ENCODE measurements around the gene PAM. TPM values are rescaled to one million over a fixed set of nuclear protein-coding genes. Genes with fewer than 3 reads are reported as not detected.

The PAM gene
- total RNA-seq, 1 donor from 2014 or later = 200 TPM

- TF ChIP-seq CTCF (conservative IDR thresholded peaks at IDR 0.05; ENCODE audit: low read depth, low read length) = no peak
- DNase-seq (ENCODE audit: low read depth) = no peak
Observed at GRCh38 chr5:102930244-102930643, 175.1 kb downstream of the PAM start.

DNA sequence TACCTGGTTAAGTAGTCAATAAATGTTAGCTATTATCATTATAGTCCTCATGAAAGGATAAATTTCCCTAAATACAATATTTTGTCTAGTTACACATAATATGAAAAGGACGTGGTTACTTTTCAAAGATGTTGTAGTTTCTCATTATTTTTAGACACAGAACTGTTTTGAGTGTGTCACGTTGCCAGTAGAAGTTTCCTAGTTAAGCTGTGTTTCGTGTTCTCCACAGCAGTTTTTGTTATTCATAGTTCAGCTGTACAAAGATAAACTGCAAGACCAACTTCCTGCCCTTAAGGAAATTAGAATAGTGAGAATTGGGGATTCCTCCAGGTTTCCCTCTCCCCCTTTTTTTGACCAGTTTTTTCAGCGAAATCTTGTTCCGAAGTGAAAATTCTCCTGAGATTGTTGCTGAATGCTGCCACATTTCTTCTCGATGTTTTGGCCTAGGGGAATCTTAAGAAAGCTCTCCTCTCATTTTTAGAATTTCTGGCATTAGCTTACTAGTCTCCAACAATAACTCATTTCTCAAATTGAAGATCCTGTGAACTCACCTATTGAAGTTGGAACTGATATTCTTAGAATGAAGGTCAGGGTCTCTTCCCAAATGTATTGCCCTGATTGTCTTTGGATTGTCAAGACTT is 176.1 kb downstream of the PAM start:
- TF ChIP-seq CTCF (conservative IDR thresholded peaks at IDR 0.05; ENCODE audit: low read depth, low read length) = no peak
- no peak overlapping the region for H3K4me3 ChIP-seq (ENCODE audit: low read depth, low read length)
- DNase-seq (ENCODE audit: low read depth) = no peak

More at GRCh38 chr5:102930244-102930643, 175.1 kb downstream of the PAM start:
- no peak overlapping the region for H3K4me3 ChIP-seq (ENCODE audit: low read depth, low read length)

DNA sequence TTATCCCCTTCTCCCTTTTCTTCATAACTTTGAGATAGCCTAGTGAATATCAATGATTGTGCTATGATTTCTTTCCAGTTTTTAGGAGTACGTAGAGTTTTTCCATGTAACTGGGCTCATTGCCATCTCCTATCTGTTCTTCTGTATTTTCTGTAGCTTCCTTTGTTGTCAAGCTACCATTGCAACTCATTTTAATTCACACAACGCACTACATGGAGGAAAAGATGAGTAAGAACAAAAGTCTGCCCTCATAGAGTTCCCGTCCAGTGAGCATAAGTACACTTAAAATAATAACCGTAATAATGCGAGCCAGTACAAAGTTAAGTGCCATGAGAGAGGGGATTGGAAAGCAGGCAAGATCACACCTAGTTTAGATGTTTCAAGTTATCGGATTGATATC is 177.7 kb downstream of the PAM start:
- DNase-seq (ENCODE audit: low read depth) = no peak
- no peak overlapping the region for H3K4me3 ChIP-seq (ENCODE audit: low read depth, low read length)

DNA sequence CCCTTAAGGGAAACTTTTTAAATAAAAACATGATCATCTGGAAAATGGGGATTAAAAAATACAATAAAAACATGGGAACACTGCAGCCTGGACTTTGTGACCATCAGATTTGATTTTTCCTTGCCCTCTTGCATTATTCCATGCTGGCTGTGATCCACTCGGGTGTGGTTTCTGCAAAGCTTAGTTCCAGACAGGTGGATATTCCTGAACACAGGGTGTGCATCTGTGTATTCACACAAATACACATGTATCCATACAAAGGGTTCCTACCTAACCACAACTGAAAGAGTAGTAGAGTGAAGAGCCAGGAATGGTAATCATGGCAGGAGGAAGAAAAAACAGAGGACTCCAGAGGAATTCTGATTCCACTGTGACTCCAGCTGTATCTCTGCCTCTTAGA is 178.2 kb downstream of the PAM start:
- no peak overlapping the region for H3K4me3 ChIP-seq (ENCODE audit: low read depth, low read length)
- TF ChIP-seq CTCF (conservative IDR thresholded peaks at IDR 0.05; ENCODE audit: low read depth, low read length) = no peak
- no peak for DNase-seq (ENCODE audit: low read depth)

More for the DNA sequence above, 177.7 kb downstream of the PAM start:
- TF ChIP-seq CTCF (conservative IDR thresholded peaks at IDR 0.05; ENCODE audit: low read depth, low read length) = no peak

GRCh38 chr5:102933721-102934459 is 178.8 kb downstream of the PAM start:
- no peak for TF ChIP-seq CTCF (conservative IDR thresholded peaks at IDR 0.05; ENCODE audit: low read depth, low read length)
- H3K4me3 ChIP-seq (ENCODE audit: low read depth, low read length) = no peak overlapping the region
- DNase-seq (ENCODE audit: low read depth) = no peak

DNA sequence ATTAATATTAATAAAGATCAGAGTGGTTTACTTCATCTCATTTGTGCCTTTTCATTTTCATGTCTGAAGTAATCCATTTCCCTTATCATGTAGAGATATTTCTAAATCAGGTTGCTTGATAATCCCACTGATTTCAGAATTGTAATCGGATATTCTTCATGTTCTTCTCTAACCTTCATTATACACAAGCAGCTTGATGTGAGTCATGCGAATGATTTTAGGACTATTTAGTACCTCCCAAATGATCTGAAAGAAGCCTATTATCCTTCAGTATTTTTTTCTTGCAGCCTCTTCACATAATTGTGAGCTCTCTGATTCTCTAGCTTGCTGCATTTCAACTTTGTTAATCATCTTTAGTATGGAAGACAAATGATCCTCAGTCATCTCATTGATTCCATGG is 182.8 kb downstream of the PAM start:
- no peak for DNase-seq (ENCODE audit: low read depth)
- no peak overlapping the region for H3K4me3 ChIP-seq (ENCODE audit: low read depth, low read length)
- TF ChIP-seq CTCF (conservative IDR thresholded peaks at IDR 0.05; ENCODE audit: low read depth, low read length) = no peak
